ENCODE results near the gene EIF4G2. TPM values are rescaled to one million over a fixed set of nuclear protein-coding genes. Genes with fewer than 3 reads are reported as not detected.

The EIF4G2 gene
- total and polyA plus RNA-seq, 2 donors from 2014 or later: 238 to 716 TPM

GRCh38 chr11:10796191-10796590, 12.5 kb downstream of the EIF4G2 start:
- Histone ChIP-seq H3K9ac (ENCODE audit: low read length in 3 of 3) (no peak overlapping the region), H3K9me3 (ENCODE audit: control insufficient read depth in 2 of 3, insufficient read depth in 1 of 3, low read length in 3 of 3) (no peaks in the 10 kb centered on the region), H3K27me3 (ENCODE audit: control insufficient read depth, insufficient read depth, low read length) (no peaks in the 10 kb centered on the region), H3K4me1 (ENCODE audit: control insufficient read depth in 2 of 3, insufficient read depth in 2 of 3, low read depth in 1 of 3, low read length in 3 of 3) (peaks cover 0 to 2% (median 0%) of the 10 kb centered on the region in 3 donors), H3K36me3 (ENCODE audit: control insufficient read depth in 2 of 3, insufficient read depth in 3 of 3, low read length in 3 of 3) (peaks cover 28 to 52% (median 40%) of the 10 kb centered on the region in 3 donors), H3K27ac (ENCODE audit: low read depth in 2 of 2, low read length in 2 of 2) (no peak overlapping the region), H3K4me3 (ENCODE audit: low read length in 3 of 3) (no peak overlapping the region)
- FAIRE-seq (no peak), DNase-seq (no peak)
- intact Hi-C loops (cut with DNase I): loop anchor here (10.0 kb wide), 1 partner anchor 229 kb away; no protein-coding TSS in a partner anchor
- TF ChIP-seq CTCF (IDR thresholded peaks at IDR 0.05; ENCODE audit: borderline replicate concordance, extremely low read depth, insufficient read depth): no peak

- no peak for FAIRE-seq
- no peaks in the 10 kb centered on the region for H3K27me3 ChIP-seq (ENCODE audit: control insufficient read depth, insufficient read depth, low read length)
- H3K9me3 ChIP-seq (ENCODE audit: control insufficient read depth in 2 of 3, insufficient read depth in 1 of 3, low read length in 3 of 3): no peaks in the 10 kb centered on the region
- DNase-seq: no peak
- H3K36me3 ChIP-seq (ENCODE audit: control insufficient read depth in 2 of 3, insufficient read depth in 3 of 3, low read length in 3 of 3): peaks cover 9 to 28% (median 16%) of the 10 kb centered on the region in 3 donors
- H3K4me1 ChIP-seq (ENCODE audit: control insufficient read depth in 2 of 3, insufficient read depth in 2 of 3, low read depth in 1 of 3, low read length in 3 of 3): peaks cover 0 to 2% (median 0%) of the 10 kb centered on the region in 3 donors
- no peak overlapping the region for H3K9ac ChIP-seq (ENCODE audit: low read length in 3 of 3)
- intact Hi-C loops (cut with DNase I): loop anchor here (10.0 kb wide), 1 partner anchor 231 kb away; no protein-coding TSS in a partner anchor
- no peak overlapping the region for H3K27ac ChIP-seq (ENCODE audit: low read depth in 2 of 2, low read length in 2 of 2)
- H3K4me3 ChIP-seq (ENCODE audit: low read length in 3 of 3): no peak overlapping the region
- no peak for TF ChIP-seq CTCF (IDR thresholded peaks at IDR 0.05; ENCODE audit: borderline replicate concordance, extremely low read depth, insufficient read depth)
Measured at GRCh38 chr11:10793470-10794255, 15.1 kb downstream of the EIF4G2 start.

- no peak overlapping the region for H3K27ac ChIP-seq (ENCODE audit: low read depth in 2 of 2, low read length in 2 of 2)
- peak; percentile 87 for TF ChIP-seq CTCF (IDR thresholded peaks at IDR 0.05; ENCODE audit: borderline replicate concordance, extremely low read depth, insufficient read depth)
- peaks cover 3 to 19% (median 9%) of the 10 kb centered on the region in 3 donors for H3K36me3 ChIP-seq (ENCODE audit: control insufficient read depth in 2 of 3, insufficient read depth in 3 of 3, low read length in 3 of 3)
- peaks cover 0 to 2% (median 0%) of the 10 kb centered on the region in 3 donors for H3K4me1 ChIP-seq (ENCODE audit: control insufficient read depth in 2 of 3, insufficient read depth in 2 of 3, low read depth in 1 of 3, low read length in 3 of 3)
- intact Hi-C loops (cut with DNase I): loop anchor here (10.0 kb wide), 1 partner anchor 232 kb away; no protein-coding TSS in a partner anchor
- H3K9me3 ChIP-seq (ENCODE audit: control insufficient read depth in 2 of 3, insufficient read depth in 1 of 3, low read length in 3 of 3): no peaks in the 10 kb centered on the region
- no peak for FAIRE-seq
- H3K27me3 ChIP-seq (ENCODE audit: control insufficient read depth, insufficient read depth, low read length): no peaks in the 10 kb centered on the region
- H3K4me3 ChIP-seq (ENCODE audit: low read length in 3 of 3): peak overlapping the region in 1 of 3 donors; percentile 41
- H3K9ac ChIP-seq (ENCODE audit: low read length in 3 of 3): peak overlapping the region in 1 of 3 donors; percentile 23
- peak; percentile 86 to 94 (median 90) for DNase-seq
Measured at GRCh38 chr11:10792385-10793068, 16.2 kb downstream of the EIF4G2 start.

Data from kidney (tissue), 14 donors.